H9 (cell line): ENCODE measurements around the gene SNRNP200. TPM values are rescaled to one million over a fixed set of nuclear protein-coding genes. Genes with fewer than 3 reads are reported as not detected.

Experiments
- DNase-seq: peaks from one replicate; pipeline ENCODE4 v3.0.0-alpha.2; 2017
- H2AFZ ChIP-seq: one replicate; pipeline ENCODE4 v1.6.1; 2013; ENCODE audit warnings: mild to moderate bottlenecking, low read length, control low read depth, moderate library complexity
- H2AK5ac ChIP-seq: 2 replicates; pipeline ENCODE4 v1.6.1; 2013; ENCODE audit warnings: low read length, control low read depth, mixed read lengths; ENCODE audit not compliant: insufficient read length
- H2BK120ac ChIP-seq: one replicate; pipeline ENCODE4 v1.6.1; 2013; ENCODE audit warnings: low read depth, mild to moderate bottlenecking, low read length, control low read depth, inconsistent platforms; ENCODE audit not compliant: poor library complexity, severe bottlenecking
- H2BK12ac ChIP-seq: 2 replicates; pipeline ENCODE4 v1.6.1; 2013; ENCODE audit warnings: low read length, control low read depth, mixed read lengths, low read depth; ENCODE audit not compliant: insufficient read length
- H2BK15ac ChIP-seq: 2 replicates; pipeline ENCODE4 v1.6.1; 2013; ENCODE audit warnings: low read depth, low read length, control low read depth
- H2BK20ac ChIP-seq: one replicate; pipeline ENCODE4 v1.6.1; 2013; ENCODE audit warnings: low read depth, mild to moderate bottlenecking, low read length, control low read depth, inconsistent platforms; ENCODE audit not compliant: poor library complexity, severe bottlenecking
- H2BK5ac ChIP-seq: 2 replicates; pipeline ENCODE4 v1.6.1; 2013; ENCODE audit warnings: low read length, control low read depth, mixed read lengths; ENCODE audit not compliant: insufficient read length
- H3K14ac ChIP-seq: 2 replicates; pipeline ENCODE4 v1.6.1; 2013; ENCODE audit warnings: low read length, control low read depth; ENCODE audit not compliant: insufficient read depth
- H3K18ac ChIP-seq: 2 replicates; pipeline ENCODE4 v1.6.1; 2013; ENCODE audit warnings: low read depth, mild to moderate bottlenecking, mixed read lengths, low read length, control low read depth; ENCODE audit not compliant: insufficient read length
- H3K23ac ChIP-seq: 2 replicates; pipeline ENCODE4 v1.6.1; 2013; ENCODE audit warnings: low read length, control low read depth, mixed read lengths, low read depth; ENCODE audit not compliant: insufficient read length
- H3K23me2 ChIP-seq: 2 replicates; pipeline ENCODE4 v1.6.1; 2013; ENCODE audit warnings: low read depth, mild to moderate bottlenecking, mixed read lengths, low read length, control low read depth; ENCODE audit not compliant: insufficient read length, poor library complexity, severe bottlenecking
- H3K27ac ChIP-seq: 2 replicates; pipeline ENCODE4 v1.5.1; 2013; ENCODE audit warnings: low read length, control low read depth, mixed read lengths, low read depth; ENCODE audit not compliant: insufficient read length
- H3K27me3 ChIP-seq: 2 replicates; pipeline ENCODE4 v1.6.1; 2013; ENCODE audit warnings: low read length, control low read depth, inconsistent platforms; ENCODE audit not compliant: insufficient read depth
- H3K4ac ChIP-seq: 2 replicates; pipeline ENCODE4 v1.6.1; 2013; ENCODE audit warnings: low read depth, mild to moderate bottlenecking, control low read depth, inconsistent platforms, low read length, moderate library complexity
- H3K4me1 ChIP-seq: 2 replicates; pipeline ENCODE4 v1.6.1; 2013; ENCODE audit warnings: low read length, control low read depth, inconsistent platforms; ENCODE audit not compliant: insufficient read depth
- H3K4me2 ChIP-seq: 2 replicates; pipeline ENCODE4 v1.6.1; 2013; ENCODE audit warnings: low read length, control low read depth, mixed read lengths; ENCODE audit not compliant: insufficient read length, insufficient read depth
- H3K56ac ChIP-seq: 2 replicates; pipeline ENCODE4 v1.6.1; 2013; ENCODE audit warnings: low read depth, mild to moderate bottlenecking, mixed read lengths, low read length, control low read depth; ENCODE audit not compliant: insufficient read length
- H3K79me1 ChIP-seq: 2 replicates; pipeline ENCODE4 v1.6.1; 2013; ENCODE audit warnings: low read depth, mild to moderate bottlenecking, moderate library complexity, low read length, control low read depth, inconsistent platforms; ENCODE audit not compliant: insufficient read depth, poor library complexity, severe bottlenecking
- H3K79me2 ChIP-seq: 2 replicates; pipeline ENCODE4 v1.6.1; 2013; ENCODE audit warnings: low read length, control low read depth, inconsistent platforms; ENCODE audit not compliant: insufficient read depth
- H3K9ac ChIP-seq: 2 replicates; pipeline ENCODE4 v1.6.1; 2013; ENCODE audit warnings: low read length, control low read depth, mixed read lengths; ENCODE audit not compliant: insufficient read length; ENCODE audit errors: extremely low read depth
- H3K9me3 ChIP-seq: one replicate; pipeline ENCODE4 v1.6.1; 2013; ENCODE audit warnings: low read depth, low read length, inconsistent platforms; ENCODE audit not compliant: control insufficient read depth
- H3T11ph ChIP-seq: one replicate; pipeline ENCODE4 v1.6.1; 2013; ENCODE audit warnings: mild to moderate bottlenecking, low read length, control low read depth, inconsistent platforms
- H4K20me1 ChIP-seq: one replicate; pipeline ENCODE4 v1.6.1; 2013; ENCODE audit not compliant: control insufficient read depth, insufficient read length, insufficient read depth
- H4K5ac ChIP-seq: 2 replicates; pipeline ENCODE4 v1.6.1; 2013; ENCODE audit warnings: low read depth, mild to moderate bottlenecking, mixed read lengths, low read length, control low read depth; ENCODE audit not compliant: insufficient read length
- H4K8ac ChIP-seq: replicated peaks from 2 replicates; pipeline ENCODE4 v1.6.1; 2013; ENCODE audit warnings: low read length, control low read depth, mixed read lengths, low read depth; ENCODE audit not compliant: insufficient read length
- H4K91ac ChIP-seq: 2 replicates; pipeline ENCODE4 v1.6.1; 2013; ENCODE audit warnings: low read depth, mild to moderate bottlenecking, moderate library complexity, mixed read lengths, low read length, control low read depth; ENCODE audit not compliant: insufficient read length
- H3K27ac Mint-ChIP-seq, 3 experiments: 2 replicates in 2 of 3; 3 replicates in 1 of 3; pipeline ENCODE4 v1.8.0; 2020 to 2021; ENCODE audit warnings: mixed read lengths in 3 of 3, mild to moderate bottlenecking in 1 of 3, moderate library complexity in 1 of 3
- H3K27me3 Mint-ChIP-seq: 2 replicates; pipeline ENCODE4 v1.8.0; 2021; ENCODE audit warnings: low read depth, mild to moderate bottlenecking, moderate library complexity, mixed read lengths
- H3K36me3 Mint-ChIP-seq, 3 experiments: 2 replicates in 2 of 3; 3 replicates in 1 of 3; pipeline ENCODE4 v1.8.0; 2020 to 2021; ENCODE audit warnings: low read depth in 3 of 3, mixed read lengths in 3 of 3; ENCODE audit not compliant: insufficient read depth in 1 of 3
- H3K4me1 Mint-ChIP-seq, 2 experiments: 2 replicates each; pipeline ENCODE4 v1.8.0; 2020; ENCODE audit warnings: mixed read lengths in 2 of 2
- H3K4me3 Mint-ChIP-seq, 2 experiments: 2 replicates in 1 of 2; 3 replicates in 1 of 2; pipeline ENCODE4 v1.8.0; 2020 to 2021; ENCODE audit warnings: mild to moderate bottlenecking in 2 of 2, mixed read lengths in 2 of 2, moderate library complexity in 1 of 2
- H3K9me3 Mint-ChIP-seq, 2 experiments: 2 replicates in 1 of 2; 3 replicates in 1 of 2; pipeline ENCODE4 v1.8.0; 2020; ENCODE audit warnings: mild to moderate bottlenecking in 2 of 2, mixed read lengths in 2 of 2, moderate library complexity in 1 of 2
- WGBS: extraction: QIAGEN DNeasy Blood & Tissue Kit; methylation state at CpG from one replicate; pipeline ENCODE4 v1.1.7; 2013; ENCODE audit warnings: missing lambda C conversion rate, low lambda C conversion rate, mixed read lengths; ENCODE audit not compliant: insufficient read length; ENCODE audit errors: extremely low coverage; 5-methylcytosine and 5-hydroxymethylcytosine counted together
- total RNA-seq: library from RNA; stranded (reverse); gene quantifications from 2 replicates; pipeline ENCODE4 v1.2.1, GENCODE V29; 2021
- TF ChIP-seq, protein P1 (sequence below): fragments of 200-600 bp; sonication (generic); conservative IDR thresholded peaks from 3 replicates; pipeline ENCODE4 v1.8.0; 2021; ENCODE audit warnings: antibody characterized with exemption, mild to moderate bottlenecking

Gene SNRNP200
- total RNA-seq, 1 experiment from 2014 or later, result 215 TPM

DNA sequence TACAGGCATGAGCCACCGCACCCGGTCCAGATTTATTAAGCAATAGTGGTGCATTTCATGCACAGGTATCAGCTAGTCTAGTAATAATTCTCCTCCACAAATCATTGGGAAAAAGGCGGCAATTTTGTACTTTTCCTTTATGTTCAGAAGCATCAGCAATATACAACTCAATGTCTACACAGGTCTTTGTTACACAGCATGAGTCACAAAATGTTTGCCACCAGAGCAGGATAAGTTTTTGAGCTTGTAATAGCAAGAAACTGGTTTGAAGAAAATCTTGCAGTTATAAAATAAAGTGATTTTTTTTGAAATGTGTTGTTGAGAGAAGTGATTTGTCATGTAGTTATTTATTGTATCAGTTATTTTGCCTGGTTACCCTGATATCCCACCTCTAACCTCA is 15.0 kb upstream of the SNRNP200 start:
- H3K79me1 ChIP-seq, result no peaks in the 10 kb centered on the region
- DNase-seq, result no peak
- H3K9ac ChIP-seq, result no peak overlapping the region
- no peaks in the 10 kb centered on the region for H3K79me2 ChIP-seq
- no peak overlapping the region for H4K5ac ChIP-seq
- H4K20me1 ChIP-seq, result no peaks in the 10 kb centered on the region
- no peak overlapping the region for H2AFZ ChIP-seq
- no peak overlapping the region for H2BK120ac ChIP-seq
- no peak overlapping the region for H3K56ac ChIP-seq
- Mint-ChIP-seq H3K4me3 (peak overlapping the region in 1 of 2 experiments; percentile 86; a peak in 3 of 5 replicates), H3K36me3 (no peaks in the 10 kb centered on the region; a peak in 1 of 7 replicates), H3K9me3 (no peaks in the 10 kb centered on the region; a peak in 1 of 5 replicates), H3K27me3 (peaks cover 87% of the 10 kb centered on the region), H3K4me1 (peaks cover 12 to 14% of the 10 kb centered on the region in 2 experiments), H3K27ac (no peak overlapping the region)
- H3K27me3 ChIP-seq, result peaks cover 17% of the 10 kb centered on the region; the same call in 1 of the 2 replicates
- peak overlapping the region; percentile 62 for H3K4me2 ChIP-seq
- H2BK20ac ChIP-seq, result no peak overlapping the region
- H3K27ac ChIP-seq, result no peak overlapping the region
- no peak overlapping the region for H2BK15ac ChIP-seq
- no peaks in the 10 kb centered on the region for H3K4me1 ChIP-seq
- H3K9me3 ChIP-seq, result no peaks in the 10 kb centered on the region
- TF ChIP-seq, protein P1, sequence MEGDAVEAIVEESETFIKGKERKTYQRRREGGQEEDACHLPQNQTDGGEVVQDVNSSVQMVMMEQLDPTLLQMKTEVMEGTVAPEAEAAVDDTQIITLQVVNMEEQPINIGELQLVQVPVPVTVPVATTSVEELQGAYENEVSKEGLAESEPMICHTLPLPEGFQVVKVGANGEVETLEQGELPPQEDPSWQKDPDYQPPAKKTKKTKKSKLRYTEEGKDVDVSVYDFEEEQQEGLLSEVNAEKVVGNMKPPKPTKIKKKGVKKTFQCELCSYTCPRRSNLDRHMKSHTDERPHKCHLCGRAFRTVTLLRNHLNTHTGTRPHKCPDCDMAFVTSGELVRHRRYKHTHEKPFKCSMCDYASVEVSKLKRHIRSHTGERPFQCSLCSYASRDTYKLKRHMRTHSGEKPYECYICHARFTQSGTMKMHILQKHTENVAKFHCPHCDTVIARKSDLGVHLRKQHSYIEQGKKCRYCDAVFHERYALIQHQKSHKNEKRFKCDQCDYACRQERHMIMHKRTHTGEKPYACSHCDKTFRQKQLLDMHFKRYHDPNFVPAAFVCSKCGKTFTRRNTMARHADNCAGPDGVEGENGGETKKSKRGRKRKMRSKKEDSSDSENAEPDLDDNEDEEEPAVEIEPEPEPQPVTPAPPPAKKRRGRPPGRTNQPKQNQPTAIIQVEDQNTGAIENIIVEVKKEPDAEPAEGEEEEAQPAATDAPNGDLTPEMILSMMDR, result no peak
- H2BK5ac ChIP-seq, result no peak overlapping the region
- H3K4ac ChIP-seq, result no peak overlapping the region
- no peak overlapping the region for H3K18ac ChIP-seq
- no peak overlapping the region for H3K23ac ChIP-seq
- no CpG with 5 or more reads among the region's 3 CpGs for WGBS
- H3K23me2 ChIP-seq, result peaks cover 11% of the 10 kb centered on the region
- no peak overlapping the region for H4K91ac ChIP-seq
- H2AK5ac ChIP-seq, result no peak overlapping the region
- no peak overlapping the region for H3T11ph ChIP-seq
- no peak overlapping the region for H4K8ac ChIP-seq
- no peak overlapping the region for H2BK12ac ChIP-seq
- H3K14ac ChIP-seq, result no peak overlapping the region
